ENCODE measurements around the gene PSKH1.

PSKH1 gene

GRCh38 chr16:67915831-67916723 is 23.0 kb downstream of the PSKH1 start:
- CTCF ChIA-PET, result interaction anchor here (0.6 to 5.2 kb wide), 4 partner anchors 12 to 100 kb away, joined by 3 to 20 read pairs (median 6); no protein-coding TSS in a partner anchor
- POLR2A ChIA-PET, result no interaction called here
- TF ChIP-seq, protein P1, sequence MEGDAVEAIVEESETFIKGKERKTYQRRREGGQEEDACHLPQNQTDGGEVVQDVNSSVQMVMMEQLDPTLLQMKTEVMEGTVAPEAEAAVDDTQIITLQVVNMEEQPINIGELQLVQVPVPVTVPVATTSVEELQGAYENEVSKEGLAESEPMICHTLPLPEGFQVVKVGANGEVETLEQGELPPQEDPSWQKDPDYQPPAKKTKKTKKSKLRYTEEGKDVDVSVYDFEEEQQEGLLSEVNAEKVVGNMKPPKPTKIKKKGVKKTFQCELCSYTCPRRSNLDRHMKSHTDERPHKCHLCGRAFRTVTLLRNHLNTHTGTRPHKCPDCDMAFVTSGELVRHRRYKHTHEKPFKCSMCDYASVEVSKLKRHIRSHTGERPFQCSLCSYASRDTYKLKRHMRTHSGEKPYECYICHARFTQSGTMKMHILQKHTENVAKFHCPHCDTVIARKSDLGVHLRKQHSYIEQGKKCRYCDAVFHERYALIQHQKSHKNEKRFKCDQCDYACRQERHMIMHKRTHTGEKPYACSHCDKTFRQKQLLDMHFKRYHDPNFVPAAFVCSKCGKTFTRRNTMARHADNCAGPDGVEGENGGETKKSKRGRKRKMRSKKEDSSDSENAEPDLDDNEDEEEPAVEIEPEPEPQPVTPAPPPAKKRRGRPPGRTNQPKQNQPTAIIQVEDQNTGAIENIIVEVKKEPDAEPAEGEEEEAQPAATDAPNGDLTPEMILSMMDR (IDR thresholded peaks at IDR 0.05; ENCODE audit: control extremely low read depth, extremely low read depth, low read depth, missing control alignments), result no peak
- no peak for DNase-seq (ENCODE audit: extremely low spot score)

DNA sequence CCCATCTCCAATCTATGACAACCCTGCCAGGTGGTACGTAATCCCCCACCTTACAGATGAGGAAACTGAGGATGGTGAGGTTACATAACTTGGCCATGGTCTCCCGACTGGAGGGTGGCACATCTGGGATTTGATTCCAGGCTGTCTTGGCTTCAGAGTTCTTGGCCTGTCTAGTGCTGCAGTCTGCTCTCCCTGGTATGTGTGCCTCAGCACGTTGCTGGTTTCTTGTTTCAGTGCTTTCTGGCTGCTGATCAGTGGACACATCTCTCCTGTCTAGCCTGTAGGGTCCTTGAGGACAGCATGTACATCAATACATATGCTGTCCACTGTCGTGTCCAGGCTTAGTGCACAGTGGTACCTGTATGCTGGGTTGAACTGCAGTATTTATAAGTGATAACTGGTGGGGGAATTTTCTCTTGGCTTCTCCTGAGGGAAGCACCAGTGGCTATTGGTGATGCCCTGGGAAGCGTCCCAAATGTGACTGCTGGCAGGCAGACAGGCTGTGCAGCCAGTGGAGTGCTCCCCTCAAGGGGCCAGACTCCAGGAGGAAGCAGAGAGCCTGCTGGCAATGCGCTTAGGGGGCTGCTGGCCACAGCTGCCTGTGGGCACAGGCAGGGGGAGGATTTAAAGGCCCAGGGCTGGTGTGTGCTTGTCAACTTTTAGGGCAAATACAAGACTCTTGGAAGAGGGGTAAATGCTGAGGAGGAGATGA is 24.2 kb downstream of the PSKH1 start:
- ChIA-PET POLR2A (no interaction called here), CTCF (interaction anchor here (1.0 to 5.2 kb wide), 3 partner anchors 34 to 396 kb away, joined by 4 to 20 read pairs (median 5); no protein-coding TSS in a partner anchor)
- DNase-seq (ENCODE audit: extremely low spot score), result no peak
- TF ChIP-seq, protein P1 (IDR thresholded peaks at IDR 0.05; ENCODE audit: control extremely low read depth, extremely low read depth, low read depth, missing control alignments), result no peak

DNA sequence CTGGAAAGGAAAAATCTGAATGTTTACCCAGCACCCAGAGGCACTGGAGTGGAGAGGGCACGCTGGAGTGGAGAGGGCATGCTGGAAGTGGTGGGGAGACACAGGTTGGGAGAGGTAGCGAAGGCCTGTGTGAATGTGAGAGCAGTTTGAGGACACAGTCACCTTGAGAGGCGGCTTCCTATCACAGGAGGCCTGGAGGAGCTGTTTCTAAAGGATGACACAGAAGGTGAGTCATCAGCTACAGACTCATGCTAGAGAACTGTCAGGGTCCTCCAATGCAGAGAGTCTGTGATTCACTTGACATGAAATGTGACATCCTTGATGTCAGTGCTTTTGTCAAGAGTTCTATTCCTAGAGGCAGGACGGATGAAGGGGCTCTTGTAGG is 24.8 kb downstream of the PSKH1 start:
- POLR2A ChIA-PET, result no interaction called here

GRCh38 chr16:67919622-67920221 is 26.7 kb downstream of the PSKH1 start:
- no peak for DNase-seq (ENCODE audit: extremely low spot score)
- TF ChIP-seq, protein P1 (IDR thresholded peaks at IDR 0.05; ENCODE audit: control extremely low read depth, extremely low read depth, low read depth, missing control alignments), result no peak
- ChIA-PET POLR2A (interaction anchor here (0.5 kb wide), 1 partner anchor 27 kb away, joined by 3 read pairs; the partner anchor contains the start of gene PSKH1), CTCF (interaction anchor here (0.6 to 3.2 kb wide), 13 partner anchors 9 to 247 kb away, joined by 3 to 14 read pairs (median 3); no protein-coding TSS in a partner anchor)

More for the DNA sequence above, 24.8 kb downstream of the PSKH1 start:
- TF ChIP-seq, protein P1 (IDR thresholded peaks at IDR 0.05; ENCODE audit: control extremely low read depth, extremely low read depth, low read depth, missing control alignments), result no peak
- CTCF ChIA-PET, result interaction anchor here (0.8 to 5.2 kb wide), 5 partner anchors 11 to 397 kb away, joined by 3 to 20 read pairs (median 5); no protein-coding TSS in a partner anchor
- no peak for DNase-seq (ENCODE audit: extremely low spot score)

DNA sequence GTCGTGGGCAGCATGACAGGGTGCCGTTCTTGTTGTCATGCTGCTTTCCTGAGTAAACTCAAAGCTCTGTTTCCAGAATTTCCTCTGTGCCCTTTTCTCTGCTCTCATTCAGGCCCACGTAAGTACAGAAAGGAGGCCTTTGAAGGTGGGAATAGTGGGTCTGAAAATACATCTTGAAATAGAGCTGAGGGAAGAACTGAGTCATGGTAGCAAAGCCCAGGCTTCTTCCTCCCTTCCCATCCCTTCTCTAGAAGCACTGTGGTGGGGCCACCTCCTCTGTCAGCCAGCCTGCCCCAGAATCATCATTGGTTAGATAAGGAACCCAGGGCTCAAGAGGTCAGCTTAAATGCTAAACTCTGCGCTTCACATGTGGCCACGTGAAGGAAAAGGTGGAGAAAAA is 29.2 kb downstream of the PSKH1 start:
- CTCF ChIA-PET, result interaction anchor here (1.1 to 1.2 kb wide), 2 partner anchors 13 to 81 kb away, joined by 3 read pairs; no protein-coding TSS in a partner anchor
- no peak for DNase-seq (ENCODE audit: extremely low spot score)
- TF ChIP-seq, protein P1 (IDR thresholded peaks at IDR 0.05; ENCODE audit: control extremely low read depth, extremely low read depth, low read depth, missing control alignments), result no peak
- POLR2A ChIA-PET, result no interaction called here

GRCh38 chr16:67922740-67923139 is 29.7 kb downstream of the PSKH1 start:
- CTCF ChIA-PET, result interaction anchor here (1.1 to 1.4 kb wide), 2 partner anchors 17 to 82 kb away, joined by 3 to 7 read pairs; no protein-coding TSS in a partner anchor
- DNase-seq (ENCODE audit: extremely low spot score), result no peak
- TF ChIP-seq, protein P1 (IDR thresholded peaks at IDR 0.05; ENCODE audit: control extremely low read depth, extremely low read depth, low read depth, missing control alignments), result no peak
- POLR2A ChIA-PET, result no interaction called here

Data from GM10248 (cell line).